Fibroblast of the aortic adventitia (primary cell): ENCODE data around the gene SLC17A5. TPM values are rescaled to one million over a fixed set of nuclear protein-coding genes. Genes with fewer than 3 reads are reported as not detected.

Experiments used
- DNase-seq: peaks from one replicate; pipeline ENCODE4 v3.0.0-alpha.2; 2010; ENCODE audit warnings: low read depth
- H3K4me3 ChIP-seq: 2 replicates; pipeline ENCODE4 v1.5.1; 2011; ENCODE audit warnings: low read depth, mild to moderate bottlenecking, control low read depth, low read length, moderate library complexity
- total RNA-seq: library from RNA; depleted of rRNA; stranded (reverse); fragments of >200 nt; gene quantifications from 2 replicates; pipeline ENCODE4 v1.2.3, GENCODE V29; 2012; ENCODE audit warnings: low replicate concordance
- TF ChIP-seq, protein P1 (sequence below): IDR thresholded peaks from 2 replicates; pipeline ENCODE4 v1.5.1; 2011; ENCODE audit warnings: mild to moderate bottlenecking, low read length, control low read depth, inconsistent platforms; ENCODE audit not compliant: insufficient read depth

The SLC17A5 gene
- total RNA-seq, 1 donor = 38.2 TPM

GRCh38 chr6:73613806-73614536 lies 39.8 kb downstream of the SLC17A5 start:
- TF ChIP-seq, protein P1, sequence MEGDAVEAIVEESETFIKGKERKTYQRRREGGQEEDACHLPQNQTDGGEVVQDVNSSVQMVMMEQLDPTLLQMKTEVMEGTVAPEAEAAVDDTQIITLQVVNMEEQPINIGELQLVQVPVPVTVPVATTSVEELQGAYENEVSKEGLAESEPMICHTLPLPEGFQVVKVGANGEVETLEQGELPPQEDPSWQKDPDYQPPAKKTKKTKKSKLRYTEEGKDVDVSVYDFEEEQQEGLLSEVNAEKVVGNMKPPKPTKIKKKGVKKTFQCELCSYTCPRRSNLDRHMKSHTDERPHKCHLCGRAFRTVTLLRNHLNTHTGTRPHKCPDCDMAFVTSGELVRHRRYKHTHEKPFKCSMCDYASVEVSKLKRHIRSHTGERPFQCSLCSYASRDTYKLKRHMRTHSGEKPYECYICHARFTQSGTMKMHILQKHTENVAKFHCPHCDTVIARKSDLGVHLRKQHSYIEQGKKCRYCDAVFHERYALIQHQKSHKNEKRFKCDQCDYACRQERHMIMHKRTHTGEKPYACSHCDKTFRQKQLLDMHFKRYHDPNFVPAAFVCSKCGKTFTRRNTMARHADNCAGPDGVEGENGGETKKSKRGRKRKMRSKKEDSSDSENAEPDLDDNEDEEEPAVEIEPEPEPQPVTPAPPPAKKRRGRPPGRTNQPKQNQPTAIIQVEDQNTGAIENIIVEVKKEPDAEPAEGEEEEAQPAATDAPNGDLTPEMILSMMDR = no peak
- no peak for DNase-seq
- H3K4me3 ChIP-seq = no peak overlapping the region

GRCh38 chr6:73612611-73613010 lies 41.2 kb downstream of the SLC17A5 start:
- no peak overlapping the region for H3K4me3 ChIP-seq
- TF ChIP-seq, protein P1 = no peak
- no peak for DNase-seq

GRCh38 chr6:73610444-73611275 lies 43.1 kb downstream of the SLC17A5 start:
- peak; percentile 85 for DNase-seq
- TF ChIP-seq, protein P1 = peak; percentile 64
- H3K4me3 ChIP-seq = no peak overlapping the region

DNA sequence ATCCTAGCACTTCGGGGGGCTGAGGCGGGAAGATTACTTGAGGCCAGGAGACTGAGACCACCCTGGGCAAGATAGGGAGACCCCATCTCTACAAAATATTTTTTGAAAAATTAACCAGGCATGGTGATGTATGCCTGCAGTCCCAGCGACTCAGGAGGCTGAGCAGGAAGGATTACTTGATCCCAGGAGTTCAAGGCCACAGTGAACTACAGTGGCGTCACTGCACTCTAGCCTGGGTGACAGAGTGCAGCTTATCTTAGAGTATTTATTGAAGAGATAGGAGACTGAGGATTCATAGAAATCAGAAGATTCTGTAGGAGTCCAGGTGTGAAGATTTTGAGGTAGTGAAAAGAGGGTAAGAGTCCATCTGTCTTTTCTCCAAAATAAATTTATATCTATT lies 45.0 kb downstream of the SLC17A5 start:
- H3K4me3 ChIP-seq = no peak overlapping the region
- DNase-seq = no peak
- TF ChIP-seq, protein P1 = no peak

GRCh38 chr6:73606428-73606827 lies 47.4 kb downstream of the SLC17A5 start:
- no peak for DNase-seq
- TF ChIP-seq, protein P1 = no peak
- no peak overlapping the region for H3K4me3 ChIP-seq

DNA sequence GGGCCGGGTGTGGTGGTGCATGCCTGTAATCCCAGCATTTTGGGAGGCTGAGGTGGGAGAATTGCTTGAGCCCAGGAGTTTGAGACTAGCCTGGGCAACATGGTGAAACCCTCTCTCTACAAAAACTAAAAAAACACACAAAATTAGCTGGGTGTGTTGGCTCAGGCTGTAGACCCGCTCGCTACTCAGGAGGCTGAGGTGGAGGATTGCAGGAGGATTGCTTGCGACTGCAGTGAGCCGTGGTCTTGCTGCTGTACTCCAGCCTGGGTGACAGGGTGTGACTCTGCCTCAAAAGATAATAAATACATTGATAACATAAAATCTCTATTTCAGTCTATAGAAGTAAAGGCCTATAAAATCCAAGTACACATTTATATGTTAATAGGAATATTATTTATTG lies 49.3 kb downstream of the SLC17A5 start:
- H3K4me3 ChIP-seq = no peak overlapping the region
- TF ChIP-seq, protein P1 = no peak
- DNase-seq = no peak
